ENCODE measurements around the gene LAMP5.

The LAMP5 gene

DNA sequence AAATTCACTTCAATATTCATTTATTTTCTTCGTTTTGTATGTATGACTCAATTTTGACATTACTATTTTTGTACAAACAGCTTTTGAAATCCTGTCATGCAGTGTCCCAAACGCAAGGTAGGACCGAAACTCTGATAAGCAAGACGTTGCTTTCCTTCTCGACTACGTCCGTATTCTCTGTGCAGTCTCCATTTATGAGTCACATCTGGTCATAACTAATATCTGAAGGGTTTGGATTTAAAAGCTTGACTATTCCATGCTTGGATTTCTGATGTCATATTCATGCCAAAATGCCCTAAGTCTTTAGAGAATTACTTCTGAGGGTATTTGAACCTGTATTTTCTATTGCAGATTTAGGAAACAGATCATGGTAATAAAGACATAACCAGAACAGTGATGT lies 37.8 kb upstream of the LAMP5 start:
- Histone ChIP-seq H3K4me3 (ENCODE audit: low read length) (no peak overlapping the region), H2AK5ac (ENCODE audit: low read length) (no peak overlapping the region), H3K56ac (ENCODE audit: low read length) (no peak overlapping the region), H3K79me2 (ENCODE audit: control insufficient read depth, insufficient read depth, low read length) (no peaks in the 10 kb centered on the region), H3K9ac (ENCODE audit: low read length) (no peak overlapping the region), H4K5ac (ENCODE audit: low read length) (no peak overlapping the region), H3K4me1 (ENCODE audit: control insufficient read depth, low read depth, low read length) (no peaks in the 10 kb centered on the region), H3K27ac (ENCODE audit: low read depth, low read length) (no peak overlapping the region), H3K79me1 (ENCODE audit: low read length) (no peaks in the 10 kb centered on the region), H4K8ac (ENCODE audit: low read depth, low read length) (no peak overlapping the region), H2BK5ac (ENCODE audit: low read length) (no peak overlapping the region), H2BK15ac (replicated peaks; ENCODE audit: low read depth) (no peak overlapping the region), H3K4ac (ENCODE audit: low read depth, low read length) (no peak overlapping the region), H3K23ac (ENCODE audit: low read length) (no peak overlapping the region), H3K36me3 (ENCODE audit: control insufficient read depth, insufficient read depth, low read length) (no peaks in the 10 kb centered on the region), H2BK120ac (ENCODE audit: low read depth, low read length) (no peak overlapping the region), H3K4me2 (ENCODE audit: low read length) (no peak overlapping the region), H3K18ac (ENCODE audit: low read length) (no peak overlapping the region), H3K27me3 (ENCODE audit: insufficient read depth, low read length, poor library complexity) (no peaks in the 10 kb centered on the region)
- DNase-seq, result no peak
- no CpG with 5 or more reads among the region's 7 CpGs for WGBS (ENCODE audit: extremely low coverage, insufficient coverage, low lambda C conversion rate)

DNA sequence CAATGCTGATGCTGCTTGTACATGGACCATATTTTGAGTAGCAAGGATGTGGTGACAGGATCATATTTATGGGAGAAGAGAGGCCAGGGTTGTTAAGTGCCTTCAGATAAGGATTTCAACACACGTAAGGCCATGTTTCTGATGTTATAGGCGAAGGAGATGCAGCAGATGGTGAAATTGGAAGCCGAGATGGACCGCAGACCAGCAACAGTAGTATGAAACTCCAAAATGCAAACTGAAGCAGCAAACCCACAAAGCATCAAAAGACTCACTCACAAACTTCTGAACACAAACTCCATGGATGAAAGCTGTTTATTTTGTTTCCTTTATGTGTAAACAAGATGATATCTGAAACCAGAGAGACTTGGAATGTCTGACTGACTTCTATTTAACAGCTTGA lies 35.6 kb upstream of the LAMP5 start:
- H3K4me3 ChIP-seq (ENCODE audit: low read length), result no peak overlapping the region
- H4K8ac ChIP-seq (ENCODE audit: low read depth, low read length), result no peak overlapping the region
- no peak overlapping the region for H4K5ac ChIP-seq (ENCODE audit: low read length)
- H2BK5ac ChIP-seq (ENCODE audit: low read length), result no peak overlapping the region
- H3K9ac ChIP-seq (ENCODE audit: low read length), result no peak overlapping the region
- no peaks in the 10 kb centered on the region for H3K36me3 ChIP-seq (ENCODE audit: control insufficient read depth, insufficient read depth, low read length)
- H2BK120ac ChIP-seq (ENCODE audit: low read depth, low read length), result no peak overlapping the region
- H3K4me1 ChIP-seq (ENCODE audit: control insufficient read depth, low read depth, low read length), result no peaks in the 10 kb centered on the region
- H2AK5ac ChIP-seq (ENCODE audit: low read length), result no peak overlapping the region
- H3K79me1 ChIP-seq (ENCODE audit: low read length), result no peaks in the 10 kb centered on the region
- no peak for DNase-seq
- no peaks in the 10 kb centered on the region for H3K79me2 ChIP-seq (ENCODE audit: control insufficient read depth, insufficient read depth, low read length)
- no peak overlapping the region for H3K23ac ChIP-seq (ENCODE audit: low read length)
- no peaks in the 10 kb centered on the region for H3K27me3 ChIP-seq (ENCODE audit: insufficient read depth, low read length, poor library complexity)
- no peak overlapping the region for H3K27ac ChIP-seq (ENCODE audit: low read depth, low read length)
- H3K18ac ChIP-seq (ENCODE audit: low read length), result no peak overlapping the region
- H3K4me2 ChIP-seq (ENCODE audit: low read length), result no peak overlapping the region
- H3K4ac ChIP-seq (ENCODE audit: low read depth, low read length), result no peak overlapping the region
- no CpG with 5 or more reads among the region's 4 CpGs for WGBS (ENCODE audit: extremely low coverage, insufficient coverage, low lambda C conversion rate)
- H2BK15ac ChIP-seq (replicated peaks; ENCODE audit: low read depth), result no peak overlapping the region
- no peak overlapping the region for H3K56ac ChIP-seq (ENCODE audit: low read length)

DNA sequence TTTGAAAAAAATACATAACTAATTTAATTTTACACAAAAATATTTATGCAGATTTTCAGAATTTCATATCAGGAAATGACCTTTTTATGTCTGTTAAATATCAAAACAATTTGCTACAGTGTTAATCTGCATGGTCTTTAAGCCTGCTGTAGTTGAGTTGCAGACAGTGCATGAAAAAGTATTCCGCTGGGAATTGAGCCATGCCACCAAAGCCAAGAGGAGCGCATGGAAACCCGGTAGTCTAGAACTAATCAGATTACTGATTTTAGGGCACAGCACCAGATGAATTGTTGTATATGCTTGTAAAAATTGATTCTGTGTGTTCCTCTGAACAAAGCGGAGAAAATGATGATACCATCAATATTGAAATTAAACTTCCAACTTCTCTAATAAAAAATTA lies 34.3 kb upstream of the LAMP5 start:
- Histone ChIP-seq H3K79me1 (ENCODE audit: low read length) (no peaks in the 10 kb centered on the region), H4K5ac (ENCODE audit: low read length) (no peak overlapping the region), H3K23ac (ENCODE audit: low read length) (no peak overlapping the region), H2BK5ac (ENCODE audit: low read length) (no peak overlapping the region), H3K79me2 (ENCODE audit: control insufficient read depth, insufficient read depth, low read length) (no peaks in the 10 kb centered on the region), H3K36me3 (ENCODE audit: control insufficient read depth, insufficient read depth, low read length) (no peaks in the 10 kb centered on the region), H3K9ac (ENCODE audit: low read length) (no peak overlapping the region), H2BK15ac (replicated peaks; ENCODE audit: low read depth) (no peak overlapping the region), H3K4ac (ENCODE audit: low read depth, low read length) (no peak overlapping the region), H3K27ac (ENCODE audit: low read depth, low read length) (no peak overlapping the region), H2BK120ac (ENCODE audit: low read depth, low read length) (no peak overlapping the region), H3K4me3 (ENCODE audit: low read length) (no peak overlapping the region), H4K8ac (ENCODE audit: low read depth, low read length) (no peak overlapping the region), H2AK5ac (ENCODE audit: low read length) (no peak overlapping the region), H3K4me2 (ENCODE audit: low read length) (no peak overlapping the region), H3K56ac (ENCODE audit: low read length) (no peak overlapping the region), H3K27me3 (ENCODE audit: insufficient read depth, low read length, poor library complexity) (no peaks in the 10 kb centered on the region), H3K18ac (ENCODE audit: low read length) (no peak overlapping the region), H3K4me1 (ENCODE audit: control insufficient read depth, low read depth, low read length) (no peaks in the 10 kb centered on the region)
- no peak for DNase-seq
- WGBS (ENCODE audit: extremely low coverage, insufficient coverage, low lambda C conversion rate), result no CpG with 5 or more reads among the region's 4 CpGs

DNA sequence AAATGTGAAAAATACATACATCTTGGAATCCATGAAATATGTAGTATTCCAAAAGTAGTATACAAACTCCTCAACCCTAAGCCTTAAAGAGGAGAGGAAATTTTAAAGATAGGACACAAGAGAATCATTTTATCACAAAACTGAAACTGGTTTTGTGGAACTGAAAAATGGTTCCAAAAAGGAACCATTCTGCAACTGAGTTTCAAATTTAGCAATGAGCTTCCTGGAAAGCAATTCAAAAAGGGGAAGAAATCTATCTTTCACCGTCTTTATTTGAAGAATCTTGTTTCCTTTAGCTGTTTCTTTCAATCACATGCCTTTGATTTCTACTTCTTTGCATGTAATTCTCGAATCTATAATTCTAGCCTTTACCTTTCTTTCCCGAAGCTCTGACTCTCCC lies 32.2 kb upstream of the LAMP5 start:
- no peak overlapping the region for H2BK5ac ChIP-seq (ENCODE audit: low read length)
- no peak overlapping the region for H3K56ac ChIP-seq (ENCODE audit: low read length)
- no CpG with 5 or more reads among the region's 3 CpGs for WGBS (ENCODE audit: extremely low coverage, insufficient coverage, low lambda C conversion rate)
- H4K5ac ChIP-seq (ENCODE audit: low read length), result no peak overlapping the region
- no peak overlapping the region for H3K18ac ChIP-seq (ENCODE audit: low read length)
- H3K4me3 ChIP-seq (ENCODE audit: low read length), result no peak overlapping the region
- no peak overlapping the region for H2BK120ac ChIP-seq (ENCODE audit: low read depth, low read length)
- no peak overlapping the region for H3K9ac ChIP-seq (ENCODE audit: low read length)
- no peak overlapping the region for H3K27ac ChIP-seq (ENCODE audit: low read depth, low read length)
- no peak overlapping the region for H2BK15ac ChIP-seq (replicated peaks; ENCODE audit: low read depth)
- DNase-seq, result no peak
- no peak overlapping the region for H2AK5ac ChIP-seq (ENCODE audit: low read length)
- no peaks in the 10 kb centered on the region for H3K36me3 ChIP-seq (ENCODE audit: control insufficient read depth, insufficient read depth, low read length)
- H3K4me1 ChIP-seq (ENCODE audit: control insufficient read depth, low read depth, low read length), result no peaks in the 10 kb centered on the region
- no peaks in the 10 kb centered on the region for H3K79me2 ChIP-seq (ENCODE audit: control insufficient read depth, insufficient read depth, low read length)
- H4K8ac ChIP-seq (ENCODE audit: low read depth, low read length), result no peak overlapping the region
- H3K27me3 ChIP-seq (ENCODE audit: insufficient read depth, low read length, poor library complexity), result no peaks in the 10 kb centered on the region
- H3K79me1 ChIP-seq (ENCODE audit: low read length), result no peaks in the 10 kb centered on the region
- no peak overlapping the region for H3K4ac ChIP-seq (ENCODE audit: low read depth, low read length)
- no peak overlapping the region for H3K4me2 ChIP-seq (ENCODE audit: low read length)
- no peak overlapping the region for H3K23ac ChIP-seq (ENCODE audit: low read length)

DNA sequence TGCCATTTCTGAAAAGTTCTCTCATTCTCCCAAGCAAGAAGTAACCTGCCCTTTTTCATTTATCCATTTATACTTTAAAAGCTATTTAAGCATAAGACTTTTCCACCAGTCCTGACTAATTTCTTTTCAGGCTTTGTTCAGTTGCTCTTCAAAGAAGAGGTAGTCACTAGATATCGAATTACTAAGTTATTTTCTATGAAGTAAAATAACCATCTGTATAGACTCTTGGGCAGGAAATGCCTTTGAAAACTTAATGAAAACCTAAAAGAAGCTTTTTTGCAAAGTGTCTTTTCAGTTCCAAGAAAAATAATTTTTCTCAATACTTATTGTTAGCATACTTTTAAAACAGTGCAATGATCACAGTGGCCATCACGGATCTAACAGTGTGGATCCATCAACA lies 31.3 kb upstream of the LAMP5 start:
- DNase-seq, result no peak
- Histone ChIP-seq H4K8ac (ENCODE audit: low read depth, low read length) (no peak overlapping the region), H3K79me2 (ENCODE audit: control insufficient read depth, insufficient read depth, low read length) (no peaks in the 10 kb centered on the region), H4K5ac (ENCODE audit: low read length) (no peak overlapping the region), H3K4me1 (ENCODE audit: control insufficient read depth, low read depth, low read length) (no peaks in the 10 kb centered on the region), H3K4ac (ENCODE audit: low read depth, low read length) (no peak overlapping the region), H2BK120ac (ENCODE audit: low read depth, low read length) (no peak overlapping the region), H3K27me3 (ENCODE audit: insufficient read depth, low read length, poor library complexity) (no peaks in the 10 kb centered on the region), H2BK5ac (ENCODE audit: low read length) (no peak overlapping the region), H2AK5ac (ENCODE audit: low read length) (no peak overlapping the region), H3K27ac (ENCODE audit: low read depth, low read length) (no peak overlapping the region), H3K79me1 (ENCODE audit: low read length) (no peaks in the 10 kb centered on the region), H3K36me3 (ENCODE audit: control insufficient read depth, insufficient read depth, low read length) (no peaks in the 10 kb centered on the region), H3K56ac (ENCODE audit: low read length) (no peak overlapping the region), H3K18ac (ENCODE audit: low read length) (no peak overlapping the region), H3K4me2 (ENCODE audit: low read length) (no peak overlapping the region), H2BK15ac (replicated peaks; ENCODE audit: low read depth) (no peak overlapping the region), H3K23ac (ENCODE audit: low read length) (no peak overlapping the region), H3K4me3 (ENCODE audit: low read length) (no peak overlapping the region), H3K9ac (ENCODE audit: low read length) (no peak overlapping the region)
- WGBS (ENCODE audit: extremely low coverage, insufficient coverage, low lambda C conversion rate), result no CpG with 5 or more reads among the region's 2 CpGs

DNA sequence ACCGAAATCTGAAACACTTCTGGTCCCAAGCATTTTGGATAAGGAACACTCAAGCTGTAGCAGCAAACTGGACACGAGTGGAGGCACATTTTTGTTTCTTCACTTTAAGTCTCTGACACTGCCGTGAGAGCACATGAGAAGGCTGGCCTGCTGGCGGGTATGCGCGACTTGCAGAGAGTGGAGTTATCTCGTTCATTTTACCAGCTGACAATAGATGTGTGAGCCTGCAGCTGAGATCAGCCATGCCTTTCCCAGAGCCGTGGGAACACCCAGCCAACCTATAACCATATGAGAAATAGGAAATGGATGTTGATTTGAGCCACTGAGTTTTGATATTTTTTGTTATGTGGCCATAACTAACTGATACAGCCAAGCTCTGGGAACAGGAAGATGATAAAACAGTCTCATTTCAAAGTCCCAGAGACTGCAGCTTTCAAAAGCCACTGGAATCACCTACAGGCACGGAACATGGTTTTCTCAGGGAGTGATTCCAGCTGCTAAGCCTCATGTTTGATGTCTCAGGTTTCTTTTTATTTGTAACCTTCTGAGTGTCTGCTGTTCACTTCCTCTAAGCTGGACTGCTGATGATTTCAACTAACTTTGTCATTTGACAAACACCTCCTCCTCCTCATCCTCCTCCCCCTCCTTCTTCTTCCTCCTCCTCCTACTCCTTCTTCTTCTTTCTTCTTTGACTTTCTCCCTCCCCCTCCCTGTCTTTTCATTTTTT lies 28.6 kb upstream of the LAMP5 start:
- Histone ChIP-seq H3K18ac (ENCODE audit: low read length) (no peak overlapping the region), H3K9ac (ENCODE audit: low read length) (no peak overlapping the region), H3K4me2 (ENCODE audit: low read length) (no peak overlapping the region), H3K4me1 (ENCODE audit: control insufficient read depth, low read depth, low read length) (no peaks in the 10 kb centered on the region), H4K8ac (ENCODE audit: low read depth, low read length) (no peak overlapping the region), H2BK5ac (ENCODE audit: low read length) (no peak overlapping the region), H3K36me3 (ENCODE audit: control insufficient read depth, insufficient read depth, low read length) (no peaks in the 10 kb centered on the region), H2AK5ac (ENCODE audit: low read length) (no peak overlapping the region), H3K56ac (ENCODE audit: low read length) (no peak overlapping the region), H3K27ac (ENCODE audit: low read depth, low read length) (no peak overlapping the region), H2BK120ac (ENCODE audit: low read depth, low read length) (no peak overlapping the region), H3K79me2 (ENCODE audit: control insufficient read depth, insufficient read depth, low read length) (no peaks in the 10 kb centered on the region), H4K5ac (ENCODE audit: low read length) (no peak overlapping the region), H3K23ac (ENCODE audit: low read length) (no peak overlapping the region), H3K79me1 (ENCODE audit: low read length) (no peaks in the 10 kb centered on the region), H3K4me3 (ENCODE audit: low read length) (no peak overlapping the region), H3K27me3 (ENCODE audit: insufficient read depth, low read length, poor library complexity) (no peaks in the 10 kb centered on the region), H2BK15ac (replicated peaks; ENCODE audit: low read depth) (no peak overlapping the region), H3K4ac (ENCODE audit: low read depth, low read length) (no peak overlapping the region)
- DNase-seq, result peak; percentile 39
- no CpG with 5 or more reads among the region's 9 CpGs for WGBS (ENCODE audit: extremely low coverage, insufficient coverage, low lambda C conversion rate)

Measured in mesendoderm (in vitro differentiated cells).